GM19023 (cell line): ENCODE measurements around the gene AGBL4.

ENCODE experiments used
- ATAC-seq: cut with Tn5 transposase; IDR thresholded peaks from one replicate; pipeline ENCODE4 v1.9.1; 2021; ENCODE audit warnings: mild to moderate bottlenecking, moderate library complexity; ENCODE audit not compliant: unreplicated experiment

The AGBL4 gene

GRCh38 chr1:48916130-48917069 is 1107.4 kb downstream of the AGBL4 start:
- no peak for ATAC-seq

- ATAC-seq = no peak
These were observed 1115.1 kb downstream of the AGBL4 start for GRCh38 chr1:48908606-48909005.

- no peak for ATAC-seq
These were observed 1117.0 kb downstream of the AGBL4 start for GRCh38 chr1:48906729-48907128.

GRCh38 chr1:48906164-48906563 is 1117.6 kb downstream of the AGBL4 start:
- no peak for ATAC-seq

- no peak for ATAC-seq
These were observed 1120.5 kb downstream of the AGBL4 start for GRCh38 chr1:48903291-48903690.

- ATAC-seq = no peak
These were observed 1124.9 kb downstream of the AGBL4 start for GRCh38 chr1:48898894-48899293.

GRCh38 chr1:48889615-48890014 is 1134.1 kb downstream of the AGBL4 start:
- ATAC-seq = no peak

- ATAC-seq = no peak
These were observed 1134.7 kb downstream of the AGBL4 start for GRCh38 chr1:48889082-48889481.

GRCh38 chr1:48887796-48888195 is 1136.0 kb downstream of the AGBL4 start:
- no peak for ATAC-seq

GRCh38 chr1:48882020-48882419 is 1141.7 kb downstream of the AGBL4 start:
- ATAC-seq = no peak

GRCh38 chr1:48878191-48878940 is 1145.4 kb downstream of the AGBL4 start:
- no peak for ATAC-seq

- no peak for ATAC-seq
These were observed 1147.4 kb downstream of the AGBL4 start for GRCh38 chr1:48876330-48876785.

- no peak for ATAC-seq
These were observed 1148.0 kb downstream of the AGBL4 start for GRCh38 chr1:48875552-48876329.

- ATAC-seq = no peak
These were observed 1149.8 kb downstream of the AGBL4 start for GRCh38 chr1:48873944-48874343.

GRCh38 chr1:48870596-48870995 is 1153.2 kb downstream of the AGBL4 start:
- peak; percentile 43 for ATAC-seq

- ATAC-seq = no peak
These were observed 1154.4 kb downstream of the AGBL4 start for GRCh38 chr1:48869116-48869893.

- ATAC-seq = no peak
These were observed 1158.8 kb downstream of the AGBL4 start for GRCh38 chr1:48864913-48865312.

- ATAC-seq = no peak
These were observed 1164.3 kb downstream of the AGBL4 start for GRCh38 chr1:48859456-48859855.

- ATAC-seq = no peak
These were observed 1165.4 kb downstream of the AGBL4 start for GRCh38 chr1:48858200-48858920.

- no peak for ATAC-seq
These were observed 1170.7 kb downstream of the AGBL4 start for GRCh38 chr1:48853006-48853405.
